LHCN-M2 (cell line): ENCODE measurements around the gene ANGPT4. TPM values are rescaled to one million over a fixed set of nuclear protein-coding genes. Genes with fewer than 3 reads are reported as not detected.

Source experiments
- DNase-seq: peaks from one replicate; pipeline ENCODE4 v3.0.0-alpha.2; 2012; ENCODE audit warnings: low read depth
- total RNA-seq: library from RNA; depleted of rRNA; stranded (reverse); fragments of >200 nt; gene quantifications from 2 replicates; pipeline ENCODE4 v1.2.3, GENCODE V29; 2014

Gene ANGPT4
- total RNA-seq, 1 experiment from 2014 or later: not detected

GRCh38 chr20:942611-943010 is 26.5 kb upstream of the ANGPT4 start:
- DNase-seq: no peak

DNA sequence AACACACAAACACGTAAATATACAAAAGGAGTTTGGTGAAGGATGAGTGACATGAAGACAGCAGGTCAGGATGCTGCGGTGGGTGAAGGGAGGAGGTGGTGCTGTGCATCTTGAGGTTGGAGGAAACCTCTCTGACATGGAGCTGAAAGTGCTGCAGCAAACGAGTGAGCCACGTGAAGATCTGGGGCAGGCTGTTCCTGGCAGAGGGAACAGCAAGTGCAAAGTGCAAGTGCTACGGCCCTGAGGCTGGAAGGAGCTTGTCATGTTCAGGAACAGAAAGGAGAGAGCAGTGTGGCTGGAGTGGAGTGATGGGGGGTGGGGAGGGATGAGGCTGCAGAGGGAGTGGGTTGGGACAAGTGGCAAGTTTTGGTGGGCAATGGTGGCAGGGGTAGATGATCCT is 24.8 kb upstream of the ANGPT4 start:
- no peak for DNase-seq

DNA sequence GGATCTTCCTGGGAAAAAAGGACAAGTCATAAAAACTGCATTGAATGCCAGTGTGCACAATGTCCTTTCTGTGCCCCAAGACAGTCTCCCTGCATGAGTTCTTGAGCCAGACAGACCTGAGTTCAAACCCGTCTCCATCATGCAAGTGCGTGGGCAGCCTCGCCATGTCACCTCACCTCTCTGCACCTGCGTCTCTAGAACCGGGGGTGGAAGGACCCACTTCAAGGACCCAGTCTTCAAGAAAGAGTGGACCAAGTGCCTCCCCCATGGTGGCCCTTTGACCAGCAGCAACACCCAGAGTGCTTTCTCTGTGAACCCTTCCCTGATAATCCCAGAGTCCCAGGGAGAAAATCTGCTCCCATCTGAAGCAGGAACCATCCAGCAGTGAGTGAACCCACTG is 23.5 kb upstream of the ANGPT4 start:
- DNase-seq: no peak

DNA sequence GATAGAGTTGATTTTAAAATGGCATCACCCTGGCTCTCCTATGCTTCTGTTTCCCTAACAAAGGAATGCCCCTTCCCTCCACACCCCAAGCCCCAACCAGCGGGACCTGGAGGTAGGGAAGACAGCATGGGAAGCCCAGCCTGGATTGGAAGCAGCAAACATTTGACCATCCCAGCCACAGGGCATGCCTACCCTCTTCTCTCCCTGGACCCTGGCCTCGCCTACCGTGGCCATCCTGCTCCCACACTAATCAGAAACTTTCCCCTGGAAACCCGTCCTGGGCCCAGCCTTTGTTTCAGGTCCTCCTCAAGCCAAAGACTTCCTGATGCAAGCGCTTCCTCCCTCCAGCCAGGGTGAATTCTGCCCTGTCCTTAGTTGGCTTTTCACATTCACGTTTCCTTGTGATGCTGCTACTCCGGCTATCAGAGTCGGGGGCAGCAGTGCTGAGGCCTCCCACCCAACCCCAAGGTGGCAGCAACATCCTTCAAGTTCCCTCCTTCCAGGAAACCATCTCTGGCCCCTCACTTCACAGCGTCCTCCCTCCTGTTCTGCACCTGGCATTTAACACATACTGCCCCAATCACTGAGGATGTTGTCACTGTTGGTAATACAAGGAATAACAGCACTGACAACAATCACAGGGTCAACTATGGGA is 18.2 kb upstream of the ANGPT4 start:
- DNase-seq: no peak

DNA sequence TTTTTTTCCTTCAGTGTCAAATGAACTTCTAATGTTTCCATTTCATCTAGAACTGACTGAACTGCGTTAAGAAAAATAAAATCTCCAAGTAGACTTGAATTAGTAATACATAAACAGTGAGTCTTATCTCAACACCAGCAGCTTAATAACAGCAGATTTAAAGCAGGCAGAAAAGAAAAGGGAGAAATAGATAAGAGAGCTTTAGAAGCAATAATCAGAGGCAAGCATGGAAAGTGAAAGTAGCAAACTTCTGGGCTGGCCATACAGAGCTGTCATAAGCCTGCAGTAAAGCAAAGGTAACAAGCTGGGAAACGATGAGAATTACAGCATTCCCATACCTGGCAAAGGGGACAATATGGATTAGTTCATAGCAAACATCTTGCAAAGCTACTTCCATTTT is 16.9 kb upstream of the ANGPT4 start:
- DNase-seq: no peak

- DNase-seq: peak; percentile 34
Observed at GRCh38 chr20:931401-931800, 15.3 kb upstream of the ANGPT4 start.

- DNase-seq: no peak
Observed at GRCh38 chr20:926670-927069, 10.5 kb upstream of the ANGPT4 start.

GRCh38 chr20:925516-925915 is 9.4 kb upstream of the ANGPT4 start:
- no peak for DNase-seq

- DNase-seq: no peak
Observed at GRCh38 chr20:924639-925038, 8.5 kb upstream of the ANGPT4 start.

DNA sequence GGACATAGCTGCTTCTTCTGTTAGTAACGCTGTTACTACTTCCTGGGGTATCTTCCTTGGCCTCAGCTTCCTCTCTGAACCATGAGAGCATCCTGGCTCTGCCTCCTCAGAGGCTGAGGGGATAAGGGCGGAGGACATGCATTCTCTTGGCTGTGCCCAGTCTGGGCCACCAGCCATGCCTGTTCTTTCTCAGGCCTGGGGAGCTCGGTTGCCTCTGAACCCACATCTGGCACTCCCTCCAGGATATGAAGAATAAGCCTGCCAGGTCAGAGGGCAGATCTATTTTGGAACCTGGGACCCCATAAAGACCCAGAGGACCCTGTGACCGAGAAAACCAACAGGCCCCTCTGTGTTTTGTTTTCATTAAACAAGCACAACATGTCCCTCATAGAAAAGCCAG is 6.6 kb upstream of the ANGPT4 start:
- no peak for DNase-seq

DNA sequence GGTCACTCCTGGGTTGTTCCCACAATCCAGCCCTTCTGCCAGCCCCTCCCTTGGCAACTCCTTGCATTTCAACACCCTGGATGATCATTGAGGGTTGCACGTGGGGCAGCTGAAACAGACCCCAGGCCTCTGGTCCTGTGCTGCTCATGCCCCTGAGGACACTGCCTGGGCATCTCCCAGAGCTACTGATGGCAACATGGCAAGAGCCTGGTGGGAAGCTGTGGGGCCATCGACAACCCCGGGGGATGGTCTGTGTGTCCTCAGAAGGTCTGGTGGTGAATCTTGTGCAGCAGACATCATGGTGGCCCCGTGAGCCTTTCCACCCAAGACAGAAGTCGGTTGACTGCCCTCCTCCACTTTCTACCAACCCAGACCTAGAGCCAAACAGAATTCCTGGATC is 4.9 kb upstream of the ANGPT4 start:
- no peak for DNase-seq

DNA sequence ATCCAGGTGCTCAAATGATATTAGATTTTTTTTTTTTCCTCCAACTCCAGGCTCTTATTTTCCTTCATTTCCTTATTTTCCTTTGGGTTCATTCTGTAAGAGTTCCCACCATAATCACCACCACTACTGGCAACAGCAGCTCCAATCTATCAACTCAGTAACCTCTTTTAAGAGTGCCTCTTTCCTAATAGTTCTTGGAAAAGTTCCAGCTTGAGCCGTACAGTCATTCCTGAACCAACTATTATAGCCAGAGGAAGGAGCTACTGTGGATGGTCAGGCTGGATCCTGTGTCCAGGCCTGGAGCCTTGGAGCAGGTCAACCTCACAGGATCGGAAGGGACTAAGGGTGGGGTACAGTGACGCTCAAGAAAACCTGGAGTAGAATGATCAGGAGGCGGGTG is 4.2 kb upstream of the ANGPT4 start:
- peak; percentile 14 for DNase-seq

- DNase-seq: no peak
Observed at GRCh38 chr20:919491-919916, 3.4 kb upstream of the ANGPT4 start.

- DNase-seq: no peak
Observed at GRCh38 chr20:917416-917815, 1.3 kb upstream of the ANGPT4 start.

DNA sequence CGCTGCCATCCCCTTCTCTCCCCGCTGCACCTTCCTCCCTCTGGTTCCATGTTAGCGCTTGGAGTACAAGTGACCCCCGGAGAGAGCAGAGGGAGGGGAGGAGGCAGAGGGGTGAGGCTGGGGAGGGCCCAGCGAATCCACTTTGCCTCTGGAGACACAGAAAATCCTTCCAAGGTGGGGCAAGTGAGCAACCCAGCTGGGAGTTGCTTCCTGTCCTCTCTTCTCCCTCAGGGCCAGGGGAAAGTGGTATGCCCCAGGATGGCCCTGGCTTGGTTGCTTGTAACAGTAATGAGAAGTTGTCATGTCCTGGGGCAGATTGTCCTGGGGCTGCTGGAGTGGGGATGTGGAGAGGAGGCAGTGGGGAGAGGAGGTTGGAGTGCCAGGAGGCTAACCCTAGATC is 691 bp upstream of the ANGPT4 start:
- DNase-seq: no peak

DNA sequence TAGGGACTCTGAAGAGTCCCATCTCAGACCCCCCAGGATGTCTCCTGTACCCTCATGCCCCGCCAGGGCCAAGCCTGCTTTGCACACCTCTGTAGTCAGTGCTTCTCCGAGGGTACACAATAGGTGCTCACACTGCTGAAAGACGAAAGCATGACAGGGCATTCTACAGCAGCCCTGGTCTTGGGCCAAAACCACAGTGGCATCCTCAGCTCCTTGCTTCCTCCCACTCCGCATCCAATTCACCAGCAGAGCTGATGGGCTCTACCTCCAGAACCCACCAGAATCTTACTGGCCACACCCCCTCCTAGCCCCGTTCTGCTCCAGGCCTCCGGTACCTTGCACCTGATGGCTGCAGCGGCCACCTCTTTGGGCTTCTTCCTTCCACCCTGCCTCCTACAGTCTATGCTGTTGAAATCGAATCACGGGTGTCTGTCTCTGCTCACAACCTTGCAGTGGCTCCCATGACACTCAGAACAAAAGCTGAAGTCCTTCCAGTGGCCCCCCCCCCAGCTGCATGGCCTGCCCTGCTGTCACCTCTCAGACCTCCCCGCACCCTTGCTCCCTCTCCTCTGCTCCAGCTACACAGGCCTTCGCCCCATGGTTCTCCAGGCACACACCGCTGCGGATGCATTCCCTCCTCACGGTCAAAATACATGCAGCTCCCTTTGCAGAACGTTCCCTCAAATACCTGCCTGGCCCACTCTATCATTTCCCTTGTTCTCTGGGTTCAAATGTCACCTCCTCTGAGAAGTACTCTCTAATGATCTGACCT is 1.2 kb downstream of the ANGPT4 start:
- no peak for DNase-seq

DNA sequence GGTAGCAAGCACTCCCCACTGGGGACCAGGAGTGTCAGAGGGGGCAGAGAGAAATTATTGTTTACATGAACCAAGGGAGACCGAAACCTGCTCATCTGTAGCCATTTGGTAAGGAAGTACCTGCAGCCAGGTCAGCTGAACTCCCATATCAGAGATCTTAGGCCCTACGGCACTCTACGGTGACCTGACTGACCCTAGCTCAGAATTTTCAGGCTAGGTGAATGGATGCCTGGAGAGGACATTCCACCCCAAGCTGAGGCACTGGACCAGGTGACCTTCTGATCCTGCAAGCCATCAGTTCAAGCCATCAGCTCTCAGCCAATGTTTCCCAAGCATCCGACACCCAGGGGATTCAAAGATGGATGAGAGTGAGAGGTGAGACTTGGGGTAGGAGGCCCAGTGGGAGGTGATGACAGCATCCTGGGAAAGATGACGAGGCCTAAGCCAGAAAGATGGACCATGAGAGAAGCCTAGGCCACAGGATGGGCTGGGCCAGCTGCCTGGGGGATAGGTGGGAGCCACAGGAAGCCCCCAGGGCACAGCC is 2.8 kb downstream of the ANGPT4 start:
- no peak for DNase-seq

- DNase-seq: no peak
Observed at GRCh38 chr20:911882-912600, 4.1 kb downstream of the ANGPT4 start.

DNA sequence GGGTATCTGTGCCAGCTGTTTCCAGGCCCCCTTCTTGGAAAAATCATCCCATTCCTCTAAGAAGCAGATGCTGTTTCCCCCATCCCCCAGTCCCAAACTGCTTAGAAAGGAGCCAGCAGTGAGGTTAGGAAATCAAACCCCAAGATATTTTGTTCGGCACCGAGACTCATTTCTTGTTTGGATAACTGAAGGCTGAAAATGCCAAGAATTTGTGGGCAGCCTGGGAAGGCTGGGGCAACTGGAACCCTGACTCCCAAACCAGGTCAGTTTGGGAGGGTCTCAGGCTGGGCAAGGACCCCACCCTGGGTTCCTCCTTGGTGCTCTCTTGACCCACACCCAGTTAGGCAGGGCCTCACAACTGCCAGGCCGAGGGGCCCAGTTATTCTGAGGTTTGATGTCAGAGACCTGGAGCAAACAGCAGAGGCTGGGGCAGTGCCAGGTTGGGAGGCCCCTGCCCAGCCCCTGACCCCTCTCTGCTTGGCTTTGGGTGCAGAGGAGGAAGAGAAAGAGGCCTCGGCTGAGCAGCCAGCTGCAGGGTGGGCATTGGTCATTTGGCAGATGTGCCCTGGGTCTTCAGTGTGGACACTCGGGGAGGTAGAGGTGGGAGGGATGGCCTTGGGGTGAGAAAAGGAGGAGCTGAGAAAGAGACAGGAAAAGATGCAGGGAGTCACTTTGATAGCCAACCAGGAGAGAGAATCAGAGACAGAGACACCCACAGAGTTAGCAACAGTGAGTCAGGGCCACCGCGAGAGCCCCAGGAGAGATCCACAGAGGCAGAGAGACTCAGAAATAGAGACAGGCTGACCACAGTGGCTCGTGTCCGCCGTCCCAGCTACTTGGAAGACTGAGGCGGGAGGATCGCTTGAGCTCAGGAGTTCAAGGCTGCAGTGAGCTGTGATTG is 5.0 kb downstream of the ANGPT4 start:
- DNase-seq: peak; percentile 56

DNA sequence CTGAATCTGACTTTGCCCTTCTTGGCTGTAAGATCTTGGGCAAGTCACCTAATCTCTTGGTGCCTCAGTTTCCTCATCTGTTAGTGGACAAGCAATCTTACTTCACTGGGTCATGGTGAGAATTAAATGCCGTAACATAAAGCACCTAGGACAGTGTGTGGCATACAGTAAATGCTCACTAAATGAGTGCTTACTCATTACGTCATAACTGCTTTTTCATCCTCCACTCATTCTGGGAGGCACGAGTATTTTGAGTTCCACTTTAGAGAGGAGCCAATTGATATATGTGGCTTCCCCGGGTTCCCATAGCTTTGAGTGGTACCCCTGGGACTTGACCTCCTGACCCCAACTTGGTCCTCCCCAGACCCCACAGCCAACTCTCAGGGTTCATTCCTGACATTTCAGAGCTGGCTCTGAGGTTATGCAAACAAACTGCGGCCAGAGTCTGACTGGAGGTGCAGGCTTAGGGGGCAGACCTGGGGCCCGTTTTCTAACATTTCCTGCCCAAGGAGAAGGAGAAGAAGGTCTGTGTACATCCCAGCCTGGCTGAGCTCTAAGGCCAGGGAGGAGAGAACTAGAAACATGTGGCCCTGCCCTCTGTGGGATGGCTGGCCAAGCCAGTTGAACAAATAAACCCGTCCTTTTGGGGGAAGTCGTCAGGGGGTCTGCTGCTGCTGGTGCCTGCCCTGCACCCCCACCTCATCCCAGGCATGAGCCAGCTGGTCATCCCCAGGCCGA is 5.8 kb downstream of the ANGPT4 start:
- DNase-seq: no peak

- no peak for DNase-seq
Observed at GRCh38 chr20:909641-910040, 6.5 kb downstream of the ANGPT4 start.
